Endometrium (tissue), 2 donors: Measurements from ENCODE around the gene QPCT.
"Not testable (repeated sequence)": the region's sequence is repeated elsewhere in the genome, so short reads cannot be mapped to it uniquely, and the experiment has no call there.

ENCODE experiments used
- FAIRE-seq: peaks from 2 replicates; lab custom pipeline; 2012; peaks lifted over from hg19 to GRCh38; lab: Jason Lieb, UNC
- donor health status: control.
- donor health status: control.

Gene QPCT

DNA sequence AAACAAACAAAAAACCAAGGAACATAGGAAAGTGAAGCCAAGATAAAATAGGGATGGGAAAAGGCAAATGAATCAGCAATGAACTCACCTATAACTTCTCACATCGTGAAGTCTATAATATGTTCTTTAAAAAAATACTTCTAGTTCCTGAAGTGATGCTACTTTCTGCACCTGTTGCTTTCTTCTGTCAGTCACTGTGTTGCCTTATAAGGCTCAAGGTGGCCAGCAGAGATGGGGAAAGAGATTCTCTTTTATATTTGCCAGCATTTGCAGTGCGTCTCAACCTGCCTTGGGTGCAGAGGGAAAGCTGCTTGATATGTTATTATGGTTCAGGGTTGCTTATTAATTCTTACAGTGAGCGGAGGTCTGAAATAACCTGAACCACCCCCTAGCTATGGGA, 14.0 kb downstream of the QPCT start:
- no peak for FAIRE-seq

DNA sequence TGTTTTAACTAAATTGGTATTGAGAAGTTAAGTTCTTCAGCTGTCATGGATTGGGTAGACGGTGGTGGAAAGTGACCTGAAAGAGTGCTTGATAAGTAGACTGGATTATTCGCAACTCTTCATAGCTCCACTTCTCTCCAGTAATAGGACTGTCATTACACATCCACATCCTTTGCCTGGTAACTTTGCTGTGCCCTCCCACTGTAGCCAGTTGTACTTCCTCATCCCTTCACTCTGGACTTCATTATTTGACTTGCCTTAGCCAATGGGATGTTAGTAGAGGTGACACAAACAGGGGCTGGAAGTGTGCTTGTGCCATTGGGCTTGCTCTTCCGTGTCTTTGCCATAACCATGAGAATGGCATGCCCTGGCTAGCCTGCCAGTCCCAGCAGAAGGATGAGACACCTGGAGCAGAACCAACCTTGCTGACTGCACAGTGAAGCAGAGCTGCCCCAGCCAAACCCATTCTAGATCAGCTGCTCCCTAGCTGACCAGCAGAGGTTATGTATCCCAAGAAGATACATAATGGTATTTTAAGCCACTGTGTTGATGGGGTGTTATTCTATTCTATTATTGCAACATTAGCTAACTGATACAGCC, 16.9 kb downstream of the QPCT start:
- FAIRE-seq: no peak

DNA sequence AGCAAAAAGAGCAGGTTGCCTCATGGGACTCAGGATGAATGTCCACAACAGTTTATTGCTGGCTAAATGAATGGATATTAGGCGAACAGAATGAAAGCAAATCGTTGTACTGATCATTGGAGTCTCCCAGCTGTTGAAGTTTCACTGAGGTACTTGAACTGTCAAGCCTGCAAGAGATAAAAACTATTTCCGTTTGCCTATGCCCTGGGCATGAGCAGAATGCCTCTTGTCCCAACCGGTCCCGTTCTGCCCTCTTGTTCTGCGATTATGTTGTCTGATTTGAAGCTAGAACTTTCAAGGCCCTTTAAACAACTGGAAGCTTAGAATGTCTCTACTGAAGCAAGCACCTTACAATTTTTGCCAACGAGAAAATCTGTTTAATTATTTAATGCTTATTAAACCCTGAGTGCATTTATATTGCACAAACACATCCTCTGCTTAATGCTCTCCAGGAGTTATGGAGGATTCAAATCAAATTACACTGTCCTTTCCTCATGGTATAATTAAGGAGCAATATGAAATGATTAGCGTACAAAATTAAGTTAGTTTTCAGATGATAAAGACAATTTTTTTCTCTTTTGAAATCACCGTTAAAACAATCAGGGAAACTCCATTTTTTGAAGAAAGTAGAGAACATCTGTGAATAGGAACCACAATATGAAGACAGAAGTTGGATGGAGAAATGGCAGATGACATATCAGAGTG, 17.7 kb downstream of the QPCT start:
- no peak for FAIRE-seq

DNA sequence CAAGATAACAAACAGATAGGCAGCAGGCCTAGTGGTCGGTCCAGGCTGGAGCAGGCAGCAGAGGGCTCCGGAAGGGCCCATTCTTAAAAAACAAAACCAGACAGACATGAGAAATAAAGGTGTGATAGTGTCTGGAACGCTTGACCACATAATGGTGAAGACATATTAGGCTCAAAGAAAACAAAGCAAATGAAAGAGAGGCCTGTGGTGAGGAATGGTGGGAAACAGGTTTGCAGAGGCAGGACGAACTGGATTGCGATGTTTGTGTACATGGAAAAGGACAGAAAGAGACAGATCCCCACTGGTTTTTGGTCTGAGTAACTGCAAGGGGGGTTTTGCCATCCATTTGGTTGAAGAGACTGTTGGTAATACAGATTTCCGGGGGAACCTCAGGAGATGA, 19.9 kb downstream of the QPCT start:
- no peak for FAIRE-seq

DNA sequence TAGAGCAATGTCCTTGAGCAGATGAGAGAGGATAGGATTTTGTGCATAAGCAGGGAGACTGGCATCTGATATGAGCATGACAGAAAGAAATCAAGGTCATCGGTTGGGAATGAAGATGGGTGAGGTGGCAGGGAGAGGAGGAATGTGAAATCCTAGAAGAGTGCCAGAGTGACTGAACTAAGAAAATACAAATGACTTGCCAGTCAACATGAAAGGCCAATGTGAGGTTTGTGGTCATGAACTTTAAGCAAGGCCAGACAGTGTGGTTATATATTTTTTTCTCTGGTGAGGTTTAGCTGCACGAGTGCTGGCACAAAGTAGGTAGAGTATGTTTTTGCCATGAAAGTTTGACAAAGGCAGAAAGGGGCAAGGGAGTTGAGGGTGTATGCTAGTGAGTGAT, 21.2 kb downstream of the QPCT start:
- no peak for FAIRE-seq

DNA sequence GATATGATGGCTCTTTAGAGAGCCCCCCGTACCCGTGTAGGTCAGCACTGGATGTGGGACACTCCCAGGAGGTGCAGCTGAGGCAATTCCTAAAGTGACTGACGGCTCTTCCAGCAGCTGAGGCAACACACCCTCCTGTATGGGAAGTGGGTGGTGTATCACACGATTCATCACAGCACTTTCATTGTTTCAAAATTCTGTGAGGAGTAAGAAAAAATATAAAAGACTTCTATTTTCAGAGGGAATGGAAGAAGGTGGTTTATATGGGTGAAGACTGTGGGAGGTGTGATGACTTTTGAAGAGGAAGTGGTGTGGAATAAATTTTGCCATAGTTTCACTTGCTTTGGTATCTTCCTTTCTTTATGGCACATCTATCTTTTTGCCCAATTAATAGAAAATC, 22.3 kb downstream of the QPCT start:
- no peak for FAIRE-seq

DNA sequence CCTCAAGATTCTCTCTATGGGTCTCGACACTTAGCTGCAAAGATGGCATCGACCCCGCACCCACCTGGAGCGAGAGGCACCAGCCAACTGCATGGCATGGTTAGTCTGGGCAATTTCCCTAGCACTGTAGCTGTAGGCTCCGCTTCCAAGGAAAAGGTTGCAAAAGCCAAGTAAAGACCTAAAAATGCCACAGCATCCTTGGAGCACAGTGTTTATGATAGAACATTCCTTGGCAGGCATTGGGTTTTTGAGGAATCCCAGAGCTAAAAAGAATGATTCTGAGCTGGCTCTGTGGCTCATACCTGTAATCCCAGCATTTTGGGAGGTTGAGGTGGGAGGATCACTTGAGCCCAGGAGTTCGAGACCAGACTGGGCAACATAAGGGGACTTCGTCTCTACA, 22.9 kb downstream of the QPCT start:
- no peak for FAIRE-seq

DNA sequence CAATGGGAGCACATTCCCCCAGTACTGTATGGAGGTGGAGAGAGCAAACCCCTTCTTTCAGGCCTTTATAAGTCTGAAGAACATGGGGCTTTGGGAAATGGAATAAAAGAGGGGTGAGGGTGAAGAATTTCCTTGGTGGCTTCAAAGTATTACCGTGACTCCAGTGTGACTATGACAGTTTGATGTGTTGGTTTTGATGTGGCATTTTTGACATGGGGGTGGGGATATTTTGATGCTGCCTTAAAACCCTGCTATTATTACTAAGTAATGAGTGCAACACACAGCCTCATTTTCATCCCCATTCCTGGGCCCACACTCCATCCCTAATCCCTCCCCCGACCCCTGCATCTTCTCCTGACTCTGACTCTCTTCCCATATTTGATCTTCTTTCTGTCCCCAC, 23.6 kb downstream of the QPCT start:
- no peak for FAIRE-seq

DNA sequence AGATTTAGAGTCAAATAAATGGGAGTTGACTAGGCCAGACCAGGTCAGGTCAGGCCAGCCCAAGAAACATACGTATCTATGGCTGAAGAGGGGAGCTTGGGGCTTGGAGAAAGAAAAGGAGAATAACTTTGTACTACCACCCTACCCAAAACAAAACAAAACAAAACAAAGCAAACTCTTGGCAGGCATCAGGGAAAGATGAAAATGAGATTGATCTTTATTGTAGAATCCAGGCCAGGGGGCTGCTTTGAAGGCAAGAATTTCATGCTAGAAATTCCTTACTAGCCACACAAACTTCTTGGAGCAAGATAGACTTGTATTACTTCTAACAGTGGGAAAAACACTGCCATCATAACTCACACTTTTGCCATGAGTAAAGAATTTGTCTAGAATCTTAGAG, 26.2 kb downstream of the QPCT start:
- no peak for FAIRE-seq

DNA sequence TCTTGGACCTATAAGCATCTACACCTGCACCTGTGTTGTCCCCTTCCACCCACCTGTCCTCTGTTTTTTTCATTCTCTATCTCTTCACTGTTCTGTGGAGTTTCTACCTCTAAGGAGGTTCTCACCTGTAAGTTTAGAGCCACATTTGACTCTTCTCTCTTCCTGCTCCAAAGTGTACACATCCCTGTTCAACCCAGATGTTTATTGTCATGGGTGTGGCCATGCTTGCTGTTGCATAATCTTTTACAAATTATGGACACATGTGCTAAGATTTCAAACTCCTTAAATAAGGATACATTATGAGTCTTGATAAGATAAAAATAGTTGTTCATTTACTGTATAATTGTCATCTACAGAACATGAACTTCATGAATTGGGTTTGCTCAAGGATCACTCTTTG, 27.6 kb downstream of the QPCT start:
- FAIRE-seq: no peak

DNA sequence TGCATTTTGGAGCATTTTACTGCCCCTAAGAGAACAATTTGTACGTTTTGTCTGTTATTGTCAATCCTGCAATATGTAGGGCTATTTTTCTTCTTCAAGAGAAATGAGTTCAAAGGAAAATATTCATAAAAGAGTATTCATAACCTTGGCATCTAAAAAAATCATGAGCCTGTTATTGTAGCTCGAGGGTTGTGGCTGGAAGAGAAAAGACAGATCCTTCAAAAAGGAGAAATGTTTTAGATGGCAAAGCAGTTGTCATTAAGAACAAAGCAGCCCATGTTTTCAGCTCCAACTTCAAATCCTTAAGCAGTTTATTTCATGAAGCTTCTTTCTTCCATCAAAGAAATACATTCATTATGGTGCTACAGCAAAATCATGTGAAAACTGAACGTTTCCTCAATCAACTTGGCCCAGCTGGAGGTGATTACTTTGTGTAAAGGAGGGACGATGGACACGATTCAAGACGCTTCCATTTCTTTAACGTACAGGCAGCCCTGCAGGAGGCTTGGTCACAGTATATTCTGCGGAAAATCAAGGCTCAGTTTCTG, 31.4 kb downstream of the QPCT start:
- FAIRE-seq: no peak

DNA sequence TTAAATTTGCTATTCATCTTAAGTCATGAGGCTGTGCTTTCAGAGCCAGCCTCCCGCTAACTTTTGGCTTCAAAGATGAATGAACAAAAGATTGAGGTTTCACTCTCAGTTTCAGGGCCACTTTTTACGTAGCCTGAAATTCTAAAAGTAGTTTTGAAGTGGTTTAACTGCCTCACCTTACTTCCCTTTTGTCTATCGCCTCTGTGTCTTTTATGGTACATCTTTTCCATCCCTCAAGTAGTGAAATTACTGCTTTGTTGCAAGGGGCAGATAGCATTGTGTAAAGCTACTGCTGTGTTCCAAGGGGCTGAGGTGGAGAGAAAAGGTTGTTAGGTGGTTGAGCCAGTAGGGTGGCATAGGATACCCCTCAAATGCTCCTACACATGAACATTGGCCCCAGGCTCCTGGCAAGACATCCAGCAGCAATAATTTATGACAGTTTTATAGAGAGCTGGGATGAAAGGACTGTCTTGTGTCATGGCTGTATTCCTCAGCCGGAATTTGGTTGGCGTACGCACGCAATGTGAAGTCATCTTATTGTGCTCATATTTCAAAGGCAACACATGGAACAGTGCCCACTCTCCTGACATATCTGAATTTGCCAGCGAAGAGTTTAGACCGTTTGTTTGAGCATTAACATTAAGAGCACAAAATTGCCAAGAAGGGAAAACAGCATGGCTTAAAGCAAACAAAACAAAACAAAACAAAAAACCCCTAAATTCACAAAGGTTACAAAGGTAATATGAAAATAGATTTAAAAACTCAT, 32.2 kb downstream of the QPCT start:
- no peak for FAIRE-seq

DNA sequence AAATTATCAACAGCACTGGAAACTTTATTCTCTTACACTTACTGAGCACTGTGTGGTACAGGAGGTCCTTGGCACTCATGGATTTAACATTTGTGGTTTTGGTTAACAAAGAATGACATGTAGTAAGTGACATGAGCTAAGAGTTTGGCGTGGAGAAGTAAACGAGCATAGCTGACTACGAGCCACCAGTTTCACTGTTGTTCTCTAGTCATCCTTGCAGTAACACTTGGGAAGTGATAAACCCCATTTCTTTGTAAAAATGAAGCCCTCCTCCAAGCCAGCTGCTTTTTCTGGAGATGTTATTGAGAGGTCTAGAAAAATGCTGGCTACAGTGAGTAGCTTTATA, 32.7 kb downstream of the QPCT start:
- FAIRE-seq: no peak

DNA sequence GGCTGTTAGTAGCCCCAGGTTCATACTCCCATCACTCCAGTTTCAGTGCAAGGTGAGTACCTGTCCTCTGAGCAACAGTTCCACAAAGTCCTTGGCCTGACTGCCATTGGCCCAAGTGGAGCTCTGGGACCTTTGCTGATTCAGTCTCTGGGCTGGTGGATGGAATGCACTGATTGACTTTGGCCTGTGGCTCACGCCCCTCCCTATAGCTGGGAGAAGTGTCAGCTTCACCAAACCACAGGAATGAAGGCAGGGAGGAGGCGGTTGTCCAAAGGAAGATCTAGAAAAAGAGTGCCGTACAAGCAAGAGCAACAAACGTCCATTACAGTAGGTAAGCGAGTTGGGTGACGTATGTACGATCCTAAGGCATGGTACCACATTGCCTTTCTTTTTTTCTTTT, 34.0 kb downstream of the QPCT start:
- no peak for FAIRE-seq

DNA sequence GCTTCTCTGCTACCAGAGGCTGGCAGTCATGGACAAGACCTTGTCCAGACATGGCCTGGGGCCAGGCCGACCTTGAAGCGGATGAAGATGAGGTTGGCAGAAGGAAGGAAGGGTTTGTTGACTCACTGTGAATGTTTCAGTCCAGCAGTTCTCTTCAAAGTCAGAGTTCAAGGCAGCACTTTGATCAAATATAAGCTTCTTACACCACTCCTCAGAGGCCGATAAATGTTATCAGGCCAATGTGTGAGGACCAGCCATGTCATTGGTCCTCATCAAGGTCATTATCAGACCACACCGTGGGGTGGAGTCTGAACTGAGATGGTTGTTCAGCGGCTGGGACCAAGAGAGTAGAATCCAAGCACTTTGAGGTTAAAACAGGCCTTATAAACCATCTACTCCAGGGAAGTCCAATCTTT, 35.5 kb downstream of the QPCT start:
- no peak for FAIRE-seq

DNA sequence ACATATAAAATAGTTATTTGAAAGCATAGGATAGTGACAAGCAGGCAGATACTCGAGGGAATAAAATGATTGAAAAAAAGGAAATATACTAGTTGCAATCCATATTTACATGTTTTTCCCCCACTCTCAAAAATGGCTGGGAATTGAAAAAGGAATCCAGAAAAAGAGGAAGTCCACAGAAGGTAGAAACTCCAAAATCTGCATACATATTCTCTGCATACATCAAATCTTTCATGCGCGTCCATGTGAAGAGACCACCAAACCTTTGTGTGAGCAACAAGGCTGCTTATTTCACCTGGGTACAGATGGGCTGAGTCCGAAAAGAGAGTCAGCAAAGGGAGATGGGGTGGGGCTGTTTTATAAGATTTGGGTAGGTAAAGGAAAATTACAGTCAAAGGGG, 36.4 kb downstream of the QPCT start:
- FAIRE-seq: not testable (repeated sequence)

DNA sequence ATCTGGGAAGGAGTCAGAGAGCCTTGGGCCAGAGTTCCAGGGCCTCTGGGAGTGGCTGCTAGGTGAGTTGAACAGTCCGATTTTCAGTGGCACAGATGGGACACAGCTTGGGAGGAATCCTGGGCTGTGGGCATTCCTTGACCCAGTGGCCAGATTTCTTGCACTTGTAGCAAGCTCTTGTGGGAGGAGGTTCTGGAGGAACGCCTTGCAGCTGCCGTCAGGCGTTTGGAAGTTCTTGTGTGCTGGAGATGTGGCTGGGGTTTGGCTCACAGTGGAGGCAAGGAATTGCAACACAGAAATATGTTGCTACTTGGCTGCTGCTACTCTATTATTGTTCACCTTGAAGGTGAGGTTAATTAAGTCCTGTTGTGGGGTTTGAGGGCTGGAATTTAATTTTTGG, 39.8 kb downstream of the QPCT start:
- FAIRE-seq: not testable (repeated sequence)

DNA sequence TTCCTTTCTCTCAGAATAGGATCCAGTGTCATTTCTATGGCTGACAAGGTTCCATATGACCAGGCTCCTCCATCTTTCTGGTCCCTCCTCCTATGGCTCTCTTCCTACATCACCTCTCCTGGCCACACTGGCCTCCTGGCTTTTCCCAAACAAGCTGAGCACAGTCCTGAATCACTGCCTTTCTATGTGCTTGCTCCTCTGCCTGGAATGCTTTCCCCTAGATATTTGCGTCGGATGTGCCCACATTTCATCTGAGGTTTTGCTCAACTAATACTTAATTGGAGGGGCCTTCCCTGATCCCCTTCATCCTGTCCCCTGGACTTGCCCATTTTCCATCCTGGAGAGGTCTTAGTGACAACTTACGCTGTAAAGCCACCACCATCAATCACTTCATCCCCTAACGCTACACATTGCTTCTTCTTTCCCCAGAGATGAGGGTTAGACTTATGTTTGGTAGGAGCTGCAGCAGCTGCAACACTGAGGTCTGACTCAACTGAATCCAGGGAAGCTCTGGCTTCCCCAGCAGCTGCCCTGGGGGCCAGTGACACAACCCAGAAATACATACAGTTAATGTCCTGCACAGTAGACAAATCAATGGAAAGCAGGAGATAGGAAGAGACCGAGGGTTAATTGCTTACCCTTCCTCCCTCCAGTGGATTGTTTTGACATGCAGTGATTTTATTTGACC, 42.9 kb downstream of the QPCT start:
- FAIRE-seq: no peak

DNA sequence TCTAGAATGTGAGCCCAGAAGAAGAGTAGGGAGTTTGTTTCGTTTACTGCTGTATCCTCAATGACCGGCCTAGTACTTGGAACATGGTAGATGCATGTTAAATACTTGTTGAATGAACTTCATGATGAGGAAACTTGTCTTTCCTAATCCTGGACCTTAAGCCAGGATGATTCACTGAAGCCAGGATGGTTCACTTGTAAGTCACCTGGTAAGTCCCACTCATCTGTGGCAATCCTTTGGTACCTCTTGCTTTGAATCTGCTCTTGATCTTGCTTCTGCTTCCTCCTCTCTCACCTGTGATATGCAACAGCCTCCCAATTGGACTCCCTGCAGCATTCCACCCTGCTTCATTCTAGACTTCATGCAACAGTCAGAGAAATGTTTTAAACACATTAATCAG, 43.6 kb downstream of the QPCT start:
- FAIRE-seq: no peak

DNA sequence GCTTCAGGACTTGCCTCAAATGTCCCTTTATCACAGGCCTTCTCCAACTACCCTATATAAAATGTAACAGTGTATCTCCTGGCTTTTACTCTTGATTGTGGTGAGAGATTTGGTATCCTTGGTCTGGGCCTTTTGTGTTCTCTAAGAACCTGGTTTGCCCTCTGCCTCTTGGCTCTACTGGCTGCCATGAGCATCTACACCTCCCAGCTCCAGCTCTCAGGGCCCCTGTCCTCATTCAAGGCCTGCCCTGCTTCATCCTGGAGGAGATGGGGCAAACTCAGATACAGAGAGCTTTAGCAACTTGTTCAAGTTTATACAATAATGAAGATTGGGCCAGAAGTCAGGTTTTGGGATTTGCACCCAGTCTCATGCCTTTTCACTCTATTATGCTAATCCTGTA, 45.0 kb downstream of the QPCT start:
- no peak for FAIRE-seq

DNA sequence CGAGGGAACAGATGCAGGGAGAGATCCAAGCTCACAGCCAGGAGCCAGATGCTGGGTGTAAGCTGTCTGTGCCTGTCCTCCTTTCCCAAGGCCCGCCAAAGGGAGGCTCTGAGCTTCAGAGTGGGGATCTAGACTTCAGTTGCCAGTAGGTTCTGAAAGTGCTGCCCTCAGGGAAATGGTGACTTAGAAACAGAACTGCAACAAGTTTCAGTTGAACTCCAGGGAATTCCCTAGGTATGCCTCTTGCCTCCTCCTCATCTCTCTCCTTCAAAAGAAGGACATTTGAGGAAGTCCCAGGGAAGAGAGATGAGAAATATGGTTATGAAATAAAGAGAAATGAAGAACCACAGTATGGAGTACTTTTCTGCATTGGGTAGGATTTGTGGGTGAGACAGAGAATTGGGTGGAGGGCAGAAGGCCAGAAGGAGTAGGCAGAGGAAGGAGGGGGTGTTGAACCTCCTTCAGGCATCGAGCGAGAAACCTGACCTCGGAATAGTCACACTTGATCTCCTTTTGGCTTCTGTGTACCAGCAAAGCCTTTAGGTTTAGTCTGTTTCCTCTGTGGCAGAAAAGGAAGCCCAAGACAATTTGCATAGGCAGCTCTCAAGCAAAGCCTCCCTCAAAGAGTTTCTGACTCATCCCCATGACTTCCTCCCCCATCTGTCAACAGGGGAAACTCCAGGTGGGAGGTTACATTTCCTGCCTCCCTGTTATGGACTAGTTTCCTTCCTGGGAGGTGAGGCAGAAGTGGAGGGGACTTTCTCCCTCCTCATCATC, 45.7 kb downstream of the QPCT start:
- FAIRE-seq: no peak

DNA sequence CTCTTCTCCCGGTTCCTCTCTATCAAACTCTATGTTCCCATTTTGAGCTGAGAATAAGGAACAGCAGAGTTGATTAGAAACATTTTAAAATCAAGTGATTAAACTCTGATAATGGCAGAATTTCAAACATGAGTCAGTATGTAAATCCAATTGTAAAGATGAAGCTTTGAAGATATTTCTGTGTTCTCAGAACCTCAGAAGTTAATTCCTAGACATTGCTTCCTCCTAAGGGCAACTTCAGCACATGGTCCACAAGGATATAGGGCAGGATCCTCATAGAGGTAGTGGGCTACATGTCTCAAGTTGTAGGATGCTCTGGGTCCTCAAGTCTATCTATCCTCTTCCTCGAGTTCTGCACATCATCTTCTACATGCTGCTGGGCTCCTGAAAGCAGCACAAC, 46.3 kb downstream of the QPCT start:
- no peak for FAIRE-seq
